Measurements from ENCODE around the gene CFAP77.

DNA sequence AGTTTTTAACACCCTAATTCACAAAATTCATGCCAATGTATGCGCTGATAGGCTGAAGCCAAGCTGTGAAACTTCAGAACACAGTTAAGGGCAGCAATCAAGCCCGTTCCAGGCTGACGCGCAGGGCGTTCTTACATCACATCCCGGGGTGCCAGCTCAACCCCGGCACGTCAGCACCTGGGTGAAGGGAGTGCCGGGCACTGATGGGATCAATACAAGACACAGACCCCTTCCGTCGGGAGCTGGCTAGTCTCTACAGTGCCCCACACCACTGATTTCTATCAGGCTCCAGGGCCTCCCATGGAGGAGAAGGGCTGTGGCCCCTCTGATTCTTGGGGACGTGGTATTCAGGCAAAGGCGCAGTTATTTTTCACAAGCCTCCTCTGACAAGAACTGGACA is 184.4 kb downstream of the CFAP77 start:
- TF ChIP-seq CTCF (IDR thresholded peaks at IDR 0.05), result no peak
- no peak for TF ChIP-seq POLR2A (IDR thresholded peaks at IDR 0.05)
